ENCODE results near the gene CRAMP1. TPM values are rescaled to one million over a fixed set of nuclear protein-coding genes. Genes with fewer than 3 reads are reported as not detected.

CRAMP1 gene
- total RNA-seq, 4 donors from 2014 or later = 9.0 to 15.1 (median 11.3) TPM

DNA sequence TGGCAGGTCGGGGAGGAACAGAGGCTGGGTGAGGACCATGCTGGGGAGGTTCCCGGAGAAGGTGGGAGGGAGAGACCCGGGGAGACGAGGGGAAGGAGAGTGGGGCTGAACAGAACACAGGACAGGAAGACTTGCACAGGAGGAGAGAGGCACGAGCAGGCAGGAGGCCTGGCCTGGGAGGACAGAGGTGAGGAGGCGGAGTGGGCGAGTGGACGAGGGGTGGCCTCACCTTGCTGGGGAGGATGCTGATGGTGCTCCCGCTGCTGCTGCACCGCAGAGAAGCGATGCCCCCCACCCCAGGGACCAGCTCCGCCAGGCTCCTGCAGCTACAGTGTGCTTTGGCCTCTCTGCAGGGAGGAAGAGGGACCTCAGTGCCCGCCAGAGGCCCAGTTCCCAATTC is 44.2 kb upstream of the CRAMP1 start:
- ATAC-seq = no peak
- 60 to 86% methylated on average over 1 to 11 of the region's 13 CpGs for WGBS, 2 donors (ENCODE audit: low coverage in 1 of 2)
- Histone ChIP-seq H3K27ac (no peak overlapping the region), H3K9me3 (no peaks in the 10 kb centered on the region), H3K27me3 (no peaks in the 10 kb centered on the region), H3K4me3 (no peak overlapping the region), H3K4me1 (no peaks in the 10 kb centered on the region), H3K36me3 (peaks cover 0 to 81% of the 10 kb centered on the region in 2 donors)
- TF ChIP-seq POLR2A (IDR thresholded peaks at IDR 0.05) (no peak), POLR2AphosphoS5 (IDR thresholded peaks at IDR 0.05) (no peak), EP300 (IDR thresholded peaks at IDR 0.05) (no peak)
- TF ChIP-seq, protein P1, sequence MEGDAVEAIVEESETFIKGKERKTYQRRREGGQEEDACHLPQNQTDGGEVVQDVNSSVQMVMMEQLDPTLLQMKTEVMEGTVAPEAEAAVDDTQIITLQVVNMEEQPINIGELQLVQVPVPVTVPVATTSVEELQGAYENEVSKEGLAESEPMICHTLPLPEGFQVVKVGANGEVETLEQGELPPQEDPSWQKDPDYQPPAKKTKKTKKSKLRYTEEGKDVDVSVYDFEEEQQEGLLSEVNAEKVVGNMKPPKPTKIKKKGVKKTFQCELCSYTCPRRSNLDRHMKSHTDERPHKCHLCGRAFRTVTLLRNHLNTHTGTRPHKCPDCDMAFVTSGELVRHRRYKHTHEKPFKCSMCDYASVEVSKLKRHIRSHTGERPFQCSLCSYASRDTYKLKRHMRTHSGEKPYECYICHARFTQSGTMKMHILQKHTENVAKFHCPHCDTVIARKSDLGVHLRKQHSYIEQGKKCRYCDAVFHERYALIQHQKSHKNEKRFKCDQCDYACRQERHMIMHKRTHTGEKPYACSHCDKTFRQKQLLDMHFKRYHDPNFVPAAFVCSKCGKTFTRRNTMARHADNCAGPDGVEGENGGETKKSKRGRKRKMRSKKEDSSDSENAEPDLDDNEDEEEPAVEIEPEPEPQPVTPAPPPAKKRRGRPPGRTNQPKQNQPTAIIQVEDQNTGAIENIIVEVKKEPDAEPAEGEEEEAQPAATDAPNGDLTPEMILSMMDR (IDR thresholded peaks at IDR 0.05) = no peak

DNA sequence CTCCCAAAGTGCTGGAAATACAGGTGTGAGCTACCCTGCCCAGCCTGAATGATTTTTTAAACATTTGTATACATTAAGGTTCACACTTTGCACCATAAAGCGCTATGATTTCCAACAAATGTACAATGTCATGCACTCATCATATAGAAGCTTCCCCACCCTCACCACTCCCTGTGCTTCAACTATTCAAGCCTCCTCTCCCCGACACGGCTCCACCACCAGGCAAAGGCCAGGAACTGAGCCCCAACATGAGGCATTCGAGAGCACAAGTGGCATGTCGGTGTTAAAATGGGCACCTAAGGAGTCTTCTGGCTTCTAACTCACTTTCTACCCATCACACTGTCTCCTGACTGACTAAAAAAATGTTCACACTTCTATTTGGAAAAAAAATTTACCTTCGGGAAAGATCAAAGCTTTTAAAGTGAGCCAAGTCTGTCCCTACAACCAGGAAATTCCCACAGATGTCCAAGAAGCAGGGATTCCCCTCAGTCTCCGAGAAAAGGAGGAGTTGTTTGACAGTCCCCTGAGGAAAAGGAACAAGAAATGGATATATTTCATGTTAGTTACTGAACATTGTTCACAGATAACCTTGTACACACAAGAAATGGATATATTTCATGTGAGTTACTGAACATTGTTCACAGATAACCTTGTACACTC is 41.0 kb upstream of the CRAMP1 start:
- Histone ChIP-seq H3K4me3 (no peak overlapping the region), H3K27ac (no peak overlapping the region), H3K27me3 (no peaks in the 10 kb centered on the region), H3K9me3 (no peaks in the 10 kb centered on the region), H3K4me1 (no peaks in the 10 kb centered on the region), H3K36me3 (peaks cover 0 to 65% of the 10 kb centered on the region in 2 donors)
- no peak for TF ChIP-seq POLR2AphosphoS5 (IDR thresholded peaks at IDR 0.05)
- TF ChIP-seq, protein P1 (IDR thresholded peaks at IDR 0.05) = no peak
- 66 to 84% methylated on average over 6 to 7 of the region's 7 CpGs for WGBS, 2 donors (ENCODE audit: low coverage in 1 of 2)
- no peak for ATAC-seq

DNA sequence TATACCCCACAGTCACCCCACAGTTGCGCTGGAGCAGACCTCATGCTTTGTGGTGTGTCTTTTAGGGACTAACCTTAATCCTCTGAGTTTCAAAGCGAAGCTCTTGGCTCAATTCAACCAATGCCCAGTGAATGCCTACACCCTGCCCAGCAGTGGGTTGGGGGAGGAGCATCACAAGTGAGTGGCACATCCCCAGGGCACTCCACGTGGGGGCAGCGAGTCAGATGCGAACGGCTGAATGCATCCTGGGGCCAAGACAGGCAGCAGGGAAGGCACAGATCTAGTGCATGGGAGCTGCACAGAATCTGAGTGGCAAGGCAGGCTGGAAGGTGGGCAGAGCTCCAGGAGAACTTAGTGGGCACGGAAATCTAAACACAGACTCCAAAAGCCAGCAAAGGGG is 39.5 kb upstream of the CRAMP1 start:
- H3K36me3 ChIP-seq = peaks cover 0 to 70% of the 10 kb centered on the region in 2 donors

DNA sequence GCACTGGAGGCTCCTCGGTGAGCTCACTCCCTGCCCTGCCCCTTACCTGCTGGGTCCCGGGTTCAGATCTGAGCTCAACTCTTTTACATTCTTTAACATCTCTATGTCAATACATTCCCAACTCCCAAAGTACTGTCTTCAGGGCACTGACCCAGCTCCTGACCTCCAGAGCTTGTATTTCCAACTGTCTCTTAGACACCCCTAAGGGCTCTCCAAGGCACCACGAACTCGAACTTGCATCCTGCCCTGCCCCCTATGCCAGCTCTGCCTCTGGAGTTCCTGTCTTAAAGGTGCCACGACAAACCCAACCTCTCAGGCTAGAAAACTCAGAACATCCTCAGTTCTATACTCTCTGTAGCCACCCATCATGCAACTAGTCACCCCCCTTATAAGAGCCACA is 38.9 kb upstream of the CRAMP1 start:
- Histone ChIP-seq H3K27me3 (no peaks in the 10 kb centered on the region), H3K27ac (no peak overlapping the region), H3K36me3 (peaks cover 0 to 70% of the 10 kb centered on the region in 2 donors), H3K9me3 (no peaks in the 10 kb centered on the region), H3K4me3 (no peak overlapping the region), H3K4me1 (no peaks in the 10 kb centered on the region)
- 81 to 87% methylated on average over 5 of the region's 5 CpGs for WGBS, 2 donors (ENCODE audit: low coverage in 1 of 2)
- ATAC-seq = no peak
- TF ChIP-seq, protein P1 (IDR thresholded peaks at IDR 0.05) = no peak
- TF ChIP-seq POLR2A (IDR thresholded peaks at IDR 0.05) = no peak
- TF ChIP-seq POLR2AphosphoS5 (IDR thresholded peaks at IDR 0.05) = no peak
- TF ChIP-seq EP300 (IDR thresholded peaks at IDR 0.05) = no peak

More for the DNA sequence above, 39.5 kb upstream of the CRAMP1 start:
- Histone ChIP-seq H3K4me1 (no peaks in the 10 kb centered on the region), H3K27ac (no peak overlapping the region), H3K4me3 (no peak overlapping the region), H3K27me3 (no peaks in the 10 kb centered on the region), H3K9me3 (no peaks in the 10 kb centered on the region)
- ATAC-seq = no peak
- TF ChIP-seq POLR2AphosphoS5 (IDR thresholded peaks at IDR 0.05) = no peak
- no peak for TF ChIP-seq EP300 (IDR thresholded peaks at IDR 0.05)
- TF ChIP-seq POLR2A (IDR thresholded peaks at IDR 0.05) = no peak
- 72 to 88% methylated on average over 1 to 2 of the region's 7 CpGs for WGBS, 2 donors (ENCODE audit: low coverage in 1 of 2)

DNA sequence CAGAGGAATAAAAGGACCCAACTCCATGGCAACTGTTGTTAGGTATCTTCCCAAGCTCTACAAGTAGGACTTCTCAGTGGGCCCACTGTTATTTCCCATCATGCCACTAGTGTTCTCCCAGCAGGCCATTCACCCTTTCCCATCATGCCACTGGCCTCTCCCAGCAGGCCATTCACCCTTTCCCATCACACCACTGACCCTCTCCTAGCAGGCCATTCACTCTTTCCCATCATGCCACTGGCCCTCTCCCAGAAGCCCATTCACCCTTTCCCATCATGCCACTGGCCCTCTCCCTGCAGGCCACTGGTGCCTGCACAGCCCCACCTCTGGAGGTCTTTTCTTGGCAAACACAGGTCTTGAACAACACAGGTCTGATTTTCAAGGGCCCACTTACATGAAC is 36.6 kb upstream of the CRAMP1 start:
- Histone ChIP-seq H3K4me3 (no peak overlapping the region), H3K36me3 (peaks cover 0 to 79% of the 10 kb centered on the region in 2 donors), H3K4me1 (no peaks in the 10 kb centered on the region), H3K27me3 (no peaks in the 10 kb centered on the region), H3K27ac (no peak overlapping the region), H3K9me3 (no peaks in the 10 kb centered on the region)
- no peak for ATAC-seq
- no peak for TF ChIP-seq EP300 (IDR thresholded peaks at IDR 0.05)
- no peak for TF ChIP-seq POLR2AphosphoS5 (IDR thresholded peaks at IDR 0.05)
- TF ChIP-seq, protein P1 (IDR thresholded peaks at IDR 0.05) = no peak
- TF ChIP-seq POLR2A (IDR thresholded peaks at IDR 0.05) = no peak

All from gastroesophageal sphincter (tissue), 4 donors.